ENCODE results near the gene TMEM61. TPM values are rescaled to one million over a fixed set of nuclear protein-coding genes. Genes with fewer than 3 reads are reported as not detected.

Gene TMEM61
- total RNA-seq, 1 donor from 2014 or later = not detected

DNA sequence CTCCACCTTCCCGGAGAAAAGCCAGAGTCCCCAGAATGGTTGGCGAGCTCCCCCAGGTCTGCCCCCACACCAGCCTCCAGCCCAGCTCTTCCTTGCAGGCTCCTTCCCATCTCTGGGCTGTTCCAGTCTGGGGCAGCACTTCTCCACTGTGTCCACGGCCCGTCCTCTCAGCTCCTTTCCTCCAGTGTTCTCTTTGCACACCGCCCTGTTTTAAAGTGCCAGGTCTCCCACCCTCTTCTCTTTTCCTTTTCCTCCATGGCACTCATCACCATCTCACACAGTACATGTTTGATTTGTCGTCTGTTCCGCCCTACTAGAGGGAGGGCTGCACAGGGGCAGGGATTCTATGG is 52.8 kb downstream of the TMEM61 start:
- Histone ChIP-seq H3K4me2 (ENCODE audit: low read length) (no peak overlapping the region), H2AFZ (ENCODE audit: low read depth, low read length) (no peak overlapping the region), H3K27me3 (ENCODE audit: insufficient read depth, low read length) (peaks cover 54% of the 10 kb centered on the region), H3K79me2 (ENCODE audit: insufficient read depth, low read length) (no peaks in the 10 kb centered on the region), H4K20me1 (ENCODE audit: insufficient read depth, low read length) (no peaks in the 10 kb centered on the region), H3K9ac (ENCODE audit: low read length) (no peak overlapping the region), H3K4me1 (ENCODE audit: insufficient read depth, low read length) (no peaks in the 10 kb centered on the region), H3K36me3 (ENCODE audit: insufficient read depth, low read length) (no peaks in the 10 kb centered on the region), H3K4me3 (ENCODE audit: insufficient read depth, low read depth, low read length) (no peak overlapping the region), H3K27ac (ENCODE audit: low read depth, low read length) (no peak overlapping the region), H3K9me3 (ENCODE audit: insufficient read depth, low read depth, low read length) (no peaks in the 10 kb centered on the region)
- peaks cover 16% of the 10 kb centered on the region for H3K9me3 Mint-ChIP-seq (ENCODE audit: unreplicated experiment)
- no peak overlapping the region for H3K4me3 Mint-ChIP-seq (ENCODE audit: unreplicated experiment)
- H3K27ac Mint-ChIP-seq (ENCODE audit: unreplicated experiment) = no peak overlapping the region
- peaks cover 9% of the 10 kb centered on the region for H3K36me3 Mint-ChIP-seq (ENCODE audit: low read depth, unreplicated experiment)
- peaks cover 46% of the 10 kb centered on the region for H3K27me3 Mint-ChIP-seq (ENCODE audit: low read depth, unreplicated experiment)
- FAIRE-seq (no peak), DNase-seq (ENCODE audit: low read depth) (no peak)
- no peaks in the 10 kb centered on the region for H3K4me1 Mint-ChIP-seq (ENCODE audit: low read depth, unreplicated experiment)
- TF ChIP-seq, protein P1, sequence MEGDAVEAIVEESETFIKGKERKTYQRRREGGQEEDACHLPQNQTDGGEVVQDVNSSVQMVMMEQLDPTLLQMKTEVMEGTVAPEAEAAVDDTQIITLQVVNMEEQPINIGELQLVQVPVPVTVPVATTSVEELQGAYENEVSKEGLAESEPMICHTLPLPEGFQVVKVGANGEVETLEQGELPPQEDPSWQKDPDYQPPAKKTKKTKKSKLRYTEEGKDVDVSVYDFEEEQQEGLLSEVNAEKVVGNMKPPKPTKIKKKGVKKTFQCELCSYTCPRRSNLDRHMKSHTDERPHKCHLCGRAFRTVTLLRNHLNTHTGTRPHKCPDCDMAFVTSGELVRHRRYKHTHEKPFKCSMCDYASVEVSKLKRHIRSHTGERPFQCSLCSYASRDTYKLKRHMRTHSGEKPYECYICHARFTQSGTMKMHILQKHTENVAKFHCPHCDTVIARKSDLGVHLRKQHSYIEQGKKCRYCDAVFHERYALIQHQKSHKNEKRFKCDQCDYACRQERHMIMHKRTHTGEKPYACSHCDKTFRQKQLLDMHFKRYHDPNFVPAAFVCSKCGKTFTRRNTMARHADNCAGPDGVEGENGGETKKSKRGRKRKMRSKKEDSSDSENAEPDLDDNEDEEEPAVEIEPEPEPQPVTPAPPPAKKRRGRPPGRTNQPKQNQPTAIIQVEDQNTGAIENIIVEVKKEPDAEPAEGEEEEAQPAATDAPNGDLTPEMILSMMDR (IDR thresholded peaks at IDR 0.05; ENCODE audit: insufficient read depth, low read depth, low read length) = no peak
- TF ChIP-seq EZH2 (IDR thresholded peaks at IDR 0.05; ENCODE audit: insufficient read depth, low read length) = no peak

DNA sequence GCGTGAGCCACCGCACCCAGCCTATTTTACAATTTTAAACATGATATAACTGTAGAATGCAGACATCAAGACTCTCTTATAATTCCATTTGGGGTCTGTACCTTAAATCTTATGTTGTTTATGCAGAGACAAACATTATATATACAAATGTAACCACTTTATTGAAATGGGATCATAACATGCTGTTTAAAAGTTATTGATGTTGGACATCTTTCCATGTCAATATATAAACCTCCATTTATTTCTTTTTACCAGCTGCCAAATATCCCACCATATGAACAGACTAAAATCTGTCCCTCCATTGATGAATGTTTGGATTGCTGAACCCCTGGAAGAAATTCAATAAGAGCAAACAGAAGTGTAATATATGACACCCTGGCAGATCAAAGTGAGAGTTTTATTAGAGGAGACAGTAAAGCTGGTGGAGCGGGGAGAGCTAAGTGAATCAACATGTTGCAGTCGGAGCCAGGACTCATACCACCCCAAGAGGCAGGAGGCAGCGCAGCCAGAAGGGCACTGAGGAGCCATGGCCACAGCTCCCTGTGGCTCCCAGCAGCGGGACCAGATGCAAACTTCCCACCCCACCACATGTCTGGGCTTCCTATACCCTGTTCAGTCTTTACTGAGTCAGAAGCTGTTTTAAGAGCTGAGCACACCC is 54.2 kb downstream of the TMEM61 start:
- peaks cover 55% of the 10 kb centered on the region for H3K27me3 Mint-ChIP-seq (ENCODE audit: low read depth, unreplicated experiment)
- TF ChIP-seq, protein P1 (IDR thresholded peaks at IDR 0.05; ENCODE audit: insufficient read depth, low read depth, low read length) = no peak
- TF ChIP-seq EZH2 (IDR thresholded peaks at IDR 0.05; ENCODE audit: insufficient read depth, low read length) = no peak
- FAIRE-seq (no peak), DNase-seq (ENCODE audit: low read depth) (no peak)
- peaks cover 13% of the 10 kb centered on the region for H3K9me3 Mint-ChIP-seq (ENCODE audit: unreplicated experiment)
- Histone ChIP-seq H2AFZ (ENCODE audit: low read depth, low read length) (no peak overlapping the region), H3K79me2 (ENCODE audit: insufficient read depth, low read length) (no peaks in the 10 kb centered on the region), H3K4me3 (ENCODE audit: insufficient read depth, low read depth, low read length) (no peak overlapping the region), H3K4me2 (ENCODE audit: low read length) (no peak overlapping the region), H4K20me1 (ENCODE audit: insufficient read depth, low read length) (no peaks in the 10 kb centered on the region), H3K27me3 (ENCODE audit: insufficient read depth, low read length) (peaks cover 67% of the 10 kb centered on the region), H3K36me3 (ENCODE audit: insufficient read depth, low read length) (no peaks in the 10 kb centered on the region), H3K9me3 (ENCODE audit: insufficient read depth, low read depth, low read length) (no peaks in the 10 kb centered on the region), H3K4me1 (ENCODE audit: insufficient read depth, low read length) (peaks cover 3% of the 10 kb centered on the region), H3K27ac (ENCODE audit: low read depth, low read length) (no peak overlapping the region), H3K9ac (ENCODE audit: low read length) (no peak overlapping the region)
- no peak overlapping the region for H3K4me3 Mint-ChIP-seq (ENCODE audit: unreplicated experiment)
- no peak overlapping the region for H3K27ac Mint-ChIP-seq (ENCODE audit: unreplicated experiment)
- H3K36me3 Mint-ChIP-seq (ENCODE audit: low read depth, unreplicated experiment) = peaks cover 9% of the 10 kb centered on the region
- H3K4me1 Mint-ChIP-seq (ENCODE audit: low read depth, unreplicated experiment) = peaks cover 2% of the 10 kb centered on the region

DNA sequence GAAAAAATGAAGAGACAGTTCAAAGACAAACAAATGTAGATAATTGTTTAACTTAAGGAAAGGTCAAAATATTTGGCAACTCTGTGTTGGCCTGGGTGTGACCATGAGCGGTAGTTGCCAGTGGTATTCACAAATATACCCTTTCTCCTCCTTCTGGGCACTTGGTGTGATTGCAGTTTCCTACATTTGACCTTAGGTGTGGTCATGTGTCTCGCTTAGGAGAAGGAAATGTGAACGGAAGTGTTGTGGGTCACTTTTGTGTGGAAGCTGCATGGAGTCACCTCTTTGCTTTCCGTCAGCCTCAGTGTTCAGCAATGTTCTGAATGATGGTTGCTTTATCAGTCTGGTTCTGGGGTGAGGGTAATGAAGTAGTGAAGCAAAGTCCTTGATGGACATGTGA is 55.5 kb downstream of the TMEM61 start:
- Mint-ChIP-seq H3K4me1 (ENCODE audit: low read depth, unreplicated experiment) (peaks cover 2% of the 10 kb centered on the region), H3K27ac (ENCODE audit: unreplicated experiment) (no peak overlapping the region), H3K36me3 (ENCODE audit: low read depth, unreplicated experiment) (peaks cover 9% of the 10 kb centered on the region), H3K27me3 (ENCODE audit: low read depth, unreplicated experiment) (peaks cover 62% of the 10 kb centered on the region), H3K4me3 (ENCODE audit: unreplicated experiment) (no peak overlapping the region), H3K9me3 (ENCODE audit: unreplicated experiment) (peaks cover 8% of the 10 kb centered on the region)
- H3K27me3 ChIP-seq (ENCODE audit: insufficient read depth, low read length) = peaks cover 74% of the 10 kb centered on the region
- no peak overlapping the region for H2AFZ ChIP-seq (ENCODE audit: low read depth, low read length)
- no peaks in the 10 kb centered on the region for H3K79me2 ChIP-seq (ENCODE audit: insufficient read depth, low read length)
- H3K4me1 ChIP-seq (ENCODE audit: insufficient read depth, low read length) = peaks cover 10% of the 10 kb centered on the region
- H3K4me3 ChIP-seq (ENCODE audit: insufficient read depth, low read depth, low read length) = no peak overlapping the region
- H3K4me2 ChIP-seq (ENCODE audit: low read length) = no peak overlapping the region
- no peaks in the 10 kb centered on the region for H4K20me1 ChIP-seq (ENCODE audit: insufficient read depth, low read length)
- H3K27ac ChIP-seq (ENCODE audit: low read depth, low read length) = no peak overlapping the region
- FAIRE-seq (no peak), DNase-seq (ENCODE audit: low read depth) (no peak)
- H3K9me3 ChIP-seq (ENCODE audit: insufficient read depth, low read depth, low read length) = no peaks in the 10 kb centered on the region
- H3K9ac ChIP-seq (ENCODE audit: low read length) = no peak overlapping the region
- TF ChIP-seq, protein P1 (IDR thresholded peaks at IDR 0.05; ENCODE audit: insufficient read depth, low read depth, low read length) = no peak
- no peak for TF ChIP-seq EZH2 (IDR thresholded peaks at IDR 0.05; ENCODE audit: insufficient read depth, low read length)
- no peaks in the 10 kb centered on the region for H3K36me3 ChIP-seq (ENCODE audit: insufficient read depth, low read length)
